ENCODE data around the gene TUSC2. TPM values are rescaled to one million over a fixed set of nuclear protein-coding genes. Genes with fewer than 3 reads are reported as not detected.

TUSC2 gene
- total and polyA plus RNA-seq, 9 of the 15 experiments (the other 6 are each of a cell fraction or from before 2014, with no cell fraction given): 2.8 to 67.5 (median 25.8) TPM

DNA sequence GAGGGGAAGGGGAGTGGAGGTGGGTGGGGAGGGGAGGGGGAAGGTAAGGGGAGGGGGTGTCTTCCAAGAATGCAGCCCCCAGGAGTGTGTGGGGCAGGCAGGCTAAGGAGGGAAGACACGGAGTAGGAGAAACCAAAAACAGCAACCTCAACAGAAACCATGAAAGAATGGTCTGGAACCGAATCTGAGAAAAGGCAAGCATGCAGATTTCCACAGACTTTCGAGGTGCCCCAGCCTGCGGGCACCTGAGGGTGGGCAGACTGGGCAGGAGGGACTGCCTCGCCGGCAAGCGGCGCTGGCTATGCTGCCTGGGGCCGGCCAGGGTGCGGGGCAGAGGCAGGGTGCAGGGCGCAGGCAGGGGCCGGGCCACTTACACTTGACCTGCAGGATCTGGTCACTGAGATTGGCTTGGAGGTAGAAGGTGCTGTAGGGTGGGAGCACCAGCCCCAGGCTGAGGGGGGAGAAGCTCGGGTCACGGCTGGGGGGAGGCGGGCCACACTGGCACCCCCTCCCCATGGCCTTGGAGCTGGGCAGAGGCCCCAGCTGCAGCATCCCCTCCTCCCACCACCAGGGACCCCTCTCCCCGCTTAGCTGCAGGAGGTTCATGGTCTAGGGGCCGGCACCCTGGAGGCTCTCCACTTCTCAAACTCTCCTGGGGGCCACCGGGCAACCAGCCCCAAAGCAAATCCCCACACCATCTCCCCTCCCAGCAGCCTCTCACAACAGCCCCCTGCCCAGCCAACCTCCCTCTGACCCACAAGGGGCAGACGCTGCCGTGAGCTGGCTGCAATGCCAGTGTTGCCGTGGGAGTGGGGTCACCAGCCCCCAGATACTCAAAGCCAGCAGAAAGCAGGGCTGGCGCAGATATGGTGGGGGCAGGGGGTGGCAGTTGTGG is 46.6 kb upstream of the TUSC2 start (continued):
- TF ChIP-seq, protein P1, sequence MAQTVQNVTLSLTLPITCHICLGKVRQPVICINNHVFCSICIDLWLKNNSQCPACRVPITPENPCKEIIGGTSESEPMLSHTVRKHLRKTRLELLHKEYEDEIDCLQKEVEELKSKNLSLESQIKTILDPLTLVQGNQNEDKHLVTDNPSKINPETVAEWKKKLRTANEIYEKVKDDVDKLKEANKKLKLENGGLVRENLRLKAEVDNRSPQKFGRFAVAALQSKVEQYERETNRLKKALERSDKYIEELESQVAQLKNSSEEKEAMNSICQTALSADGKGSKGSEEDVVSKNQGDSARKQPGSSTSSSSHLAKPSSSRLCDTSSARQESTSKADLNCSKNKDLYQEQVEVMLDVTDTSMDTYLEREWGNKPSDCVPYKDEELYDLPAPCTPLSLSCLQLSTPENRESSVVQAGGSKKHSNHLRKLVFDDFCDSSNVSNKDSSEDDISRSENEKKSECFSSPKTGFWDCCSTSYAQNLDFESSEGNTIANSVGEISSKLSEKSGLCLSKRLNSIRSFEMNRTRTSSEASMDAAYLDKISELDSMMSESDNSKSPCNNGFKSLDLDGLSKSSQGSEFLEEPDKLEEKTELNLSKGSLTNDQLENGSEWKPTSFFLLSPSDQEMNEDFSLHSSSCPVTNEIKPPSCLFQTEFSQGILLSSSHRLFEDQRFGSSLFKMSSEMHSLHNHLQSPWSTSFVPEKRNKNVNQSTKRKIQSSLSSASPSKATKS (CRISPR knock-in tag; IDR thresholded peaks at IDR 0.05): no peak
- TF ChIP-seq ZNF76 (CRISPR knock-in tag; IDR thresholded peaks at IDR 0.05; ENCODE audit: borderline replicate concordance) (no peak), NFIC (IDR thresholded peaks at IDR 0.05) (no peak), GTF2F1 (IDR thresholded peaks at IDR 0.05; ENCODE audit: low read depth, low read length) (no peak), TOE1 (IDR thresholded peaks at IDR 0.05; ENCODE audit: borderline replicate concordance) (no peak), TOE1 (CRISPR knock-in tag; IDR thresholded peaks at IDR 0.05; ENCODE audit: borderline replicate concordance, low read depth) (no peak), ZNF354B (CRISPR knock-in tag; IDR thresholded peaks at IDR 0.05) (no peak), SAFB2 (IDR thresholded peaks at IDR 0.05; ENCODE audit: borderline replicate concordance, low read depth, low read length, severe bottlenecking) (no peak), BRD9 (IDR thresholded peaks at IDR 0.05; ENCODE audit: low read depth, partially characterized antibody) (no peak)
- TF ChIP-seq, protein P2, sequence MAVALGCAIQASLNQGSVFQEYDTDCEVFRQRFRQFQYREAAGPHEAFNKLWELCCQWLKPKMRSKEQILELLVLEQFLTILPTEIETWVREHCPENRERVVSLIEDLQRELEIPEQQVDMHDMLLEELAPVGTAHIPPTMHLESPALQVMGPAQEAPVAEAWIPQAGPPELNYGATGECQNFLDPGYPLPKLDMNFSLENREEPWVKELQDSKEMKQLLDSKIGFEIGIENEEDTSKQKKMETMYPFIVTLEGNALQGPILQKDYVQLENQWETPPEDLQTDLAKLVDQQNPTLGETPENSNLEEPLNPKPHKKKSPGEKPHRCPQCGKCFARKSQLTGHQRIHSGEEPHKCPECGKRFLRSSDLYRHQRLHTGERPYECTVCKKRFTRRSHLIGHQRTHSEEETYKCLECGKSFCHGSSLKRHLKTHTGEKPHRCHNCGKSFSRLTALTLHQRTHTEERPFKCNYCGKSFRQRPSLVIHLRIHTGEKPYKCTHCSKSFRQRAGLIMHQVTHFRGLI (CRISPR knock-in tag; IDR thresholded peaks at IDR 0.05): no peak
